ENCODE data around the gene QSOX2. TPM values are rescaled to one million over a fixed set of nuclear protein-coding genes. Genes with fewer than 3 reads are reported as not detected.

QSOX2 gene
- total RNA-seq, 1 experiment from 2014 or later: 34.6 TPM

DNA sequence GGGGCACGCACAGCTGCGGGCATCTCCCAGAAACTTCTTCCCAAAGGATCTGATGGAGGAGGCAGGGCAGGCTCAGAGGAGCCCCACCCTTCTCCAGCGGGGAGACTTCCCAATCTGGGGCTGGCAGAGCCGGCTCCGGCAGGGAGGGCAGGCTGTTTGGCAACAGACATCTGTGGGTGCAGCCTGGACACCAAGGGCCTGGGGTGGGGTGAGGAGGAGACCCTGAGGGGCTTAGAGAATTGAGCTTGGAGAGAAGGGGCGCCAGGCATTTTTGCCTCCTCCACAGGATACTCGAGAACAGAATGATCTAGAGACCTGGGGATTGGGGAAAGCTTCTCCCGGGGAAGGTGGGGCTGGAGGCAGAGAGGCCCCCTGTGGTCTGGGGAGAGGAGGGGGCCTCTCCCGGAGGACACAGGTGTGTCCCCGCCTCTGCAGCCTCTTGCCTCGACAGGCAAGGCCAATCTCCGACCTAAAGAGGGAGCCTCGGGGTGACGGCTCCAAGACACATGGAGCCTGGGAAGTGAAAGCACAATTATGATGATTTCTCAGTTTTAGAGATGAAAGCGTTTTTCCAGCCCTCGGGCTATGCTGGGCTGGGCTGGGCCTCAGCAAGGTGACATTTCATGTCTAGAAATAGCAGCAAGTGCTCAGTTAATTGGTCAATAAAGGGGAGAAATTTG, 49.1 kb downstream of the QSOX2 start:
- no peaks in the 10 kb centered on the region for H3K27me3 ChIP-seq (ENCODE audit: insufficient read depth, low read length)
- POLR2A ChIA-PET: no interaction called here
- TF ChIP-seq RAD21 (IDR thresholded peaks at IDR 0.05; ENCODE audit: low read depth) (no peak), ZNF274 (IDR thresholded peaks at IDR 0.05; ENCODE audit: low read depth, low read length) (no peak), ELF1 (IDR thresholded peaks at IDR 0.05; ENCODE audit: borderline replicate concordance, low read depth) (no peak), EZH2phosphoT487 (IDR thresholded peaks at IDR 0.05; ENCODE audit: borderline replicate concordance) (no peak), EZH2 (IDR thresholded peaks at IDR 0.05) (no peak)
- TF ChIP-seq, protein P1, sequence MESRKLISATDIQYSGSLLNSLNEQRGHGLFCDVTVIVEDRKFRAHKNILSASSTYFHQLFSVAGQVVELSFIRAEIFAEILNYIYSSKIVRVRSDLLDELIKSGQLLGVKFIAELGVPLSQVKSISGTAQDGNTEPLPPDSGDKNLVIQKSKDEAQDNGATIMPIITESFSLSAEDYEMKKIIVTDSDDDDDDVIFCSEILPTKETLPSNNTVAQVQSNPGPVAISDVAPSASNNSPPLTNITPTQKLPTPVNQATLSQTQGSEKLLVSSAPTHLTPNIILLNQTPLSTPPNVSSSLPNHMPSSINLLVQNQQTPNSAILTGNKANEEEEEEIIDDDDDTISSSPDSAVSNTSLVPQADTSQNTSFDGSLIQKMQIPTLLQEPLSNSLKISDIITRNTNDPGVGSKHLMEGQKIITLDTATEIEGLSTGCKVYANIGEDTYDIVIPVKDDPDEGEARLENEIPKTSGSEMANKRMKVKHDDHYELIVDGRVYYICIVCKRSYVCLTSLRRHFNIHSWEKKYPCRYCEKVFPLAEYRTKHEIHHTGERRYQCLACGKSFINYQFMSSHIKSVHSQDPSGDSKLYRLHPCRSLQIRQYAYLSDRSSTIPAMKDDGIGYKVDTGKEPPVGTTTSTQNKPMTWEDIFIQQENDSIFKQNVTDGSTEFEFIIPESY (IDR thresholded peaks at IDR 0.05; ENCODE audit: extremely low read depth, insufficient replicate concordance, low read length): no peak

GRCh38 chr9:136194540-136194939, 51.1 kb downstream of the QSOX2 start:
- H3K27ac ChIP-seq (ENCODE audit: low read depth, low read length): no peak overlapping the region
- no peak overlapping the region for H3K4me3 ChIP-seq (replicated peaks in 1 of 2; ENCODE audit: low read depth in 1 of 2, low read length in 2 of 2)
- POLR2A ChIA-PET: no interaction called here
- no peaks in the 10 kb centered on the region for H3K79me2 ChIP-seq (ENCODE audit: insufficient read depth, low read length)
- H3K36me3 ChIP-seq (ENCODE audit: control insufficient read depth in 1 of 2, insufficient read depth in 2 of 2, low read length in 2 of 2): no peaks in the 10 kb centered on the region
- H3K27me3 ChIP-seq (ENCODE audit: insufficient read depth, low read length): no peaks in the 10 kb centered on the region
- H3K9ac ChIP-seq (ENCODE audit: low read length): no peak overlapping the region
- DNase-seq (ENCODE audit: low read depth, low spot score) (no peak), ATAC-seq (no peak)
- no peaks in the 10 kb centered on the region for H3K9me2 ChIP-seq (ENCODE audit: insufficient read depth)
- no TSS peak for BruUV-seq (replicated peaks)
- CTCF ChIA-PET: interaction anchor here (0.6 kb wide), 1 partner anchor 16 kb away, joined by 3 read pairs; no protein-coding TSS in a partner anchor
- H4K20me1 ChIP-seq (ENCODE audit: insufficient read depth): no peaks in the 10 kb centered on the region
- intact Hi-C loops (cut with micrococcal nuclease): no loop called here
- RAD21 ChIA-PET (ENCODE audit: low non-redundant PET in 1 of 2, low total read pairs in 2 of 2, uncharacterized antibody in 2 of 2, unreplicated experiment in 2 of 2): no interaction called here
- H3K9me3 ChIP-seq (ENCODE audit: control insufficient read depth in 1 of 2, insufficient read depth in 1 of 2, low read depth in 1 of 2, low read length in 2 of 2): no peaks in the 10 kb centered on the region
- H3K4me1 ChIP-seq (ENCODE audit: control insufficient read depth in 1 of 2, insufficient read depth in 2 of 2, low read length in 2 of 2): peaks cover 5 to 13% of the 10 kb centered on the region in 2 experiments; a peak in 2 of 4 replicates
- H3K4me2 ChIP-seq (ENCODE audit: low read length): no peak overlapping the region
- no peak overlapping the region for H2AFZ ChIP-seq (ENCODE audit: low read depth, low read length, poor library complexity, severe bottlenecking)
- TF ChIP-seq FOSL1 (IDR thresholded peaks at IDR 0.05; ENCODE audit: low read depth): no peak
- TF ChIP-seq POLR2A (IDR thresholded peaks at IDR 0.05; ENCODE audit: borderline replicate concordance, extremely low read depth, insufficient read depth, insufficient read length): no peak
- TF ChIP-seq SP1 (IDR thresholded peaks at IDR 0.05; ENCODE audit: low read depth): no peak
- TF ChIP-seq SIN3A (IDR thresholded peaks at IDR 0.05; ENCODE audit: low read depth): no peak
- TF ChIP-seq, protein P1 (IDR thresholded peaks at IDR 0.05; ENCODE audit: extremely low read depth, insufficient replicate concordance, low read length): no peak
- TF ChIP-seq ATF3 (IDR thresholded peaks at IDR 0.05): no peak
- no peak for TF ChIP-seq RAD21 (IDR thresholded peaks at IDR 0.05; ENCODE audit: low read depth)
- no peak for TF ChIP-seq TCF7L2 (IDR thresholded peaks at IDR 0.05; ENCODE audit: borderline replicate concordance, extremely low read depth, insufficient read depth, insufficient read length)
- no peak for TF ChIP-seq POLR2AphosphoS5 (IDR thresholded peaks at IDR 0.05; ENCODE audit: low read depth, low read length)
- no peak for TF ChIP-seq CEBPB (IDR thresholded peaks at IDR 0.05; ENCODE audit: low read depth)
- no peak for TF ChIP-seq YY1 (IDR thresholded peaks at IDR 0.05; ENCODE audit: extremely low read depth, insufficient replicate concordance, low read depth, low read length)
- TF ChIP-seq EZH2phosphoT487 (IDR thresholded peaks at IDR 0.05; ENCODE audit: borderline replicate concordance): no peak

More for the DNA sequence above, 49.1 kb downstream of the QSOX2 start:
- intact Hi-C loops (cut with micrococcal nuclease): no loop called here
- Histone ChIP-seq H3K9ac (ENCODE audit: low read length) (no peak overlapping the region), H3K4me3 (replicated peaks in 1 of 2; ENCODE audit: low read depth in 1 of 2, low read length in 2 of 2) (no peak overlapping the region), H3K4me2 (ENCODE audit: low read length) (no peak overlapping the region), H3K4me1 (ENCODE audit: control insufficient read depth in 1 of 2, insufficient read depth in 2 of 2, low read length in 2 of 2) (peaks cover 5 to 13% of the 10 kb centered on the region in 2 experiments; a peak in 2 of 4 replicates), H4K20me1 (ENCODE audit: insufficient read depth) (no peaks in the 10 kb centered on the region), H3K79me2 (ENCODE audit: insufficient read depth, low read length) (no peaks in the 10 kb centered on the region), H3K9me3 (ENCODE audit: control insufficient read depth in 1 of 2, insufficient read depth in 1 of 2, low read depth in 1 of 2, low read length in 2 of 2) (no peaks in the 10 kb centered on the region), H3K36me3 (ENCODE audit: control insufficient read depth in 1 of 2, insufficient read depth in 2 of 2, low read length in 2 of 2) (no peaks in the 10 kb centered on the region), H2AFZ (ENCODE audit: low read depth, low read length, poor library complexity, severe bottlenecking) (no peak overlapping the region), H3K9me2 (ENCODE audit: insufficient read depth) (no peaks in the 10 kb centered on the region), H3K27ac (ENCODE audit: low read depth, low read length) (no peak overlapping the region)
- DNase-seq (ENCODE audit: low read depth, low spot score): no peak
- BruUV-seq (replicated peaks): no TSS peak
- peak; percentile 57 for ATAC-seq
- RAD21 ChIA-PET (ENCODE audit: low non-redundant PET in 1 of 2, low total read pairs in 2 of 2, uncharacterized antibody in 2 of 2, unreplicated experiment in 2 of 2): no interaction called here
- CTCF ChIA-PET: no interaction called here
